ENCODE data around the gene FAM234B. TPM values are rescaled to one million over a fixed set of nuclear protein-coding genes. Genes with fewer than 3 reads are reported as not detected.

Gene FAM234B
- total RNA-seq, 1 donor from 2014 or later: 16.3 TPM

DNA sequence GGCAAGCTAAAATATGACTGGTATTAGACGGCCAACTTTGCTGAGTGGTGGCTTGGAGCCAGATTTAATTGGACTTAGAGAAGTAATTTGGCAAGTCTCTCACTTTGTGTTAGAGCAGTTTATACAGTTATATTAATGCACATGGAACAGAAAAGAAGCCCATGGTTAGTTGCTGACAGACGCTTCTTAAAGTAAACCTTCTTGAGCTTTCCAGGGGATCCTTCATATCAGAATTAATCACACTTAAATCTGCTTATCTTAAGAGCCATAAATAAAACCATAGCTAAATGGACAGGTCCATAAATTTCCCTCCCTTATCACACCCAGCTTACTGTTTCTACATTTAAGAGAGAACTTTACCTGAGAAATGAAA is 49.7 kb downstream of the FAM234B start:
- Mint-ChIP-seq H3K27ac (ENCODE audit: unreplicated experiment) (no peak overlapping the region), H3K4me1 (peaks cover 18% of the 10 kb centered on the region), H3K9me3 (no peaks in the 10 kb centered on the region), H3K27me3 (ENCODE audit: low read depth) (peaks cover 7% of the 10 kb centered on the region), H3K4me3 (no peak overlapping the region), H3K36me3 (ENCODE audit: low read depth) (no peaks in the 10 kb centered on the region)
- no peak for DNase-seq (ENCODE audit: low read depth, low spot score)
- TF ChIP-seq, protein P1, sequence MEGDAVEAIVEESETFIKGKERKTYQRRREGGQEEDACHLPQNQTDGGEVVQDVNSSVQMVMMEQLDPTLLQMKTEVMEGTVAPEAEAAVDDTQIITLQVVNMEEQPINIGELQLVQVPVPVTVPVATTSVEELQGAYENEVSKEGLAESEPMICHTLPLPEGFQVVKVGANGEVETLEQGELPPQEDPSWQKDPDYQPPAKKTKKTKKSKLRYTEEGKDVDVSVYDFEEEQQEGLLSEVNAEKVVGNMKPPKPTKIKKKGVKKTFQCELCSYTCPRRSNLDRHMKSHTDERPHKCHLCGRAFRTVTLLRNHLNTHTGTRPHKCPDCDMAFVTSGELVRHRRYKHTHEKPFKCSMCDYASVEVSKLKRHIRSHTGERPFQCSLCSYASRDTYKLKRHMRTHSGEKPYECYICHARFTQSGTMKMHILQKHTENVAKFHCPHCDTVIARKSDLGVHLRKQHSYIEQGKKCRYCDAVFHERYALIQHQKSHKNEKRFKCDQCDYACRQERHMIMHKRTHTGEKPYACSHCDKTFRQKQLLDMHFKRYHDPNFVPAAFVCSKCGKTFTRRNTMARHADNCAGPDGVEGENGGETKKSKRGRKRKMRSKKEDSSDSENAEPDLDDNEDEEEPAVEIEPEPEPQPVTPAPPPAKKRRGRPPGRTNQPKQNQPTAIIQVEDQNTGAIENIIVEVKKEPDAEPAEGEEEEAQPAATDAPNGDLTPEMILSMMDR (conservative IDR thresholded peaks at IDR 0.05): no peak

DNA sequence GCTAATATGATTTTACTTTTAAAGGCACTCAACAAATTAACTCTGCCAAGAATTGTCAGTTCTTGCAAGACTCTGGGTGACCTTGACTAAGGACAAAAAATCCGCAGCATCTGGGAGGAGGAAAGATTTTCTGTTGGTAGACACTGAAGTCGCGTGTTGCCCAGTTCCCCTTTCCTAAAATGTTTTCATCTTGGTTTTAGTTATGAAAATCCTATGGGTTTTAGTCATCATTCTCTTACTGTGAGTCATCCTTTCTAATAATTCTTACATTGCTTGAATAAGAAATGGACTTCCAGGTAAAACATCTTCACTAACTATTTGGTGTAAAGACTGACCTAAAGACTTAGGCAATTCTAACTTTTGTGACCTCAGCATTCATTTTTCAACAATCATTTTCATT is 50.2 kb downstream of the FAM234B start:
- TF ChIP-seq, protein P1 (conservative IDR thresholded peaks at IDR 0.05): no peak
- DNase-seq (ENCODE audit: low read depth, low spot score): no peak
- H3K9me3 Mint-ChIP-seq: no peaks in the 10 kb centered on the region
- no peak overlapping the region for H3K27ac Mint-ChIP-seq (ENCODE audit: unreplicated experiment)
- H3K36me3 Mint-ChIP-seq (ENCODE audit: low read depth): no peaks in the 10 kb centered on the region
- peaks cover 5% of the 10 kb centered on the region for H3K27me3 Mint-ChIP-seq (ENCODE audit: low read depth)
- H3K4me3 Mint-ChIP-seq: no peak overlapping the region
- H3K4me1 Mint-ChIP-seq: peaks cover 23% of the 10 kb centered on the region

DNA sequence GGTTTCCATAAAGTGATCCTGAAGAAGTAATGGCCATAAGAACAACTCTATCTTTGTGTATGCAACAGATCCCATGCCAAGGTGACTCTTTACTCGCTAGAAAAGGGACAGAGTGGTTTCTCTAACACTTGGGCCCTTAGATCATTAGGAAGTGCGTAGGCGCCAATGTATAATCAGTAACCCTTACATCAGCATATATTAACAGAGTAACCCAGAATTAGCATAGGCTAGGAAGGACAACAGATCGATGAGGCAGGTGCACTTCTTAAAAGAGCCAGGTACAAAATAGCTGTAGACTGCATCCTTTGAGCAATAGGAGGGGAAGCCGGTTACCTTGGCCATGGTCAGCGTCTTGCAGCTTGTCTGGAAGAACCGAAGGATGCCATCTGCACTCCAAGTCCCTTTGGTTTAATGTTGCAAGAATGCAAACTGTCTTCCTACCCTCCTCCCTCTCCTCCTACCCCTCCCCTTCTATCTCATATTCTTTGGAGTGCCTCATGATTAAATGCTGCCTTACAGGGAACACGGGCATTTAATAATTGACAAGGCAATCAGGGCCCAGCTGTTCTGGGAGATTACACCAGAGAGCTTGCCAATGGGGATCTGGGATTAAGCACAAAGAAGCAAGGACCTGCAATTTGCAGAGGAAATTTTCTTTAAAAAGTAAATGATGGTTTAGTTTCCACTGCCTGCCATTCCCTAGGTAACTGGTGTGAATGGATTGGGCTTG is 51.2 kb downstream of the FAM234B start:
- H3K36me3 Mint-ChIP-seq (ENCODE audit: low read depth): no peaks in the 10 kb centered on the region
- no peak overlapping the region for H3K4me3 Mint-ChIP-seq
- peaks cover 4% of the 10 kb centered on the region for H3K27me3 Mint-ChIP-seq (ENCODE audit: low read depth)
- no peak for DNase-seq (ENCODE audit: low read depth, low spot score)
- TF ChIP-seq, protein P1 (conservative IDR thresholded peaks at IDR 0.05): no peak
- no peak overlapping the region for H3K27ac Mint-ChIP-seq (ENCODE audit: unreplicated experiment)
- H3K4me1 Mint-ChIP-seq: peaks cover 32% of the 10 kb centered on the region
- no peaks in the 10 kb centered on the region for H3K9me3 Mint-ChIP-seq

DNA sequence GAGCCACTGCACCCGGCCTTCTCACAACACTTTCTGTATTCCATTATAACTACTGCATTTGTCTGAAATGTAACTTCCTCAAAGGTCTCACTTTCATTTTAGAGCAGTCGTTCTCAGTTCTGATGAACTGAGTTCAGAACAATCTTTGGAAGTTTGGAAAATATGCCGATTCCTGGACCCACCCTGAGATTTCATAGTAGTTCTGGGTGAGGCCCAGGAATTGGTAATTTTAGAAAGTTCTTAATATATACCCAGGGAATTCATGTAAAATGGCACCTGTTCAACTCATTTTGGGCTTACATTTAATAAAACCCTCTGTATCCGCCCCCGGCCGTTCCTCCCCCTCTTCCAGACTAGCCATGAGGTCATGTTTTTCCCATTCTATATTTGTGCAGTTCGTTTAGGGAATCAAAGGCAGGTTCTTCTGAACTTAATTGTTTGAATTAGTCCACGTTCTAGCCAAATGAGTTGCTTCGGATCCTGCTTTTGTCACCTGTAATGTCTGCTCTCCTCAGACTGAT is 53.4 kb downstream of the FAM234B start:
- Mint-ChIP-seq H3K9me3 (no peaks in the 10 kb centered on the region), H3K4me1 (peaks cover 44% of the 10 kb centered on the region), H3K27me3 (ENCODE audit: low read depth) (peaks cover 4% of the 10 kb centered on the region), H3K27ac (ENCODE audit: unreplicated experiment) (no peak overlapping the region), H3K36me3 (ENCODE audit: low read depth) (no peaks in the 10 kb centered on the region), H3K4me3 (no peak overlapping the region)
- TF ChIP-seq, protein P1 (conservative IDR thresholded peaks at IDR 0.05): no peak
- DNase-seq (ENCODE audit: low read depth, low spot score): no peak

DNA sequence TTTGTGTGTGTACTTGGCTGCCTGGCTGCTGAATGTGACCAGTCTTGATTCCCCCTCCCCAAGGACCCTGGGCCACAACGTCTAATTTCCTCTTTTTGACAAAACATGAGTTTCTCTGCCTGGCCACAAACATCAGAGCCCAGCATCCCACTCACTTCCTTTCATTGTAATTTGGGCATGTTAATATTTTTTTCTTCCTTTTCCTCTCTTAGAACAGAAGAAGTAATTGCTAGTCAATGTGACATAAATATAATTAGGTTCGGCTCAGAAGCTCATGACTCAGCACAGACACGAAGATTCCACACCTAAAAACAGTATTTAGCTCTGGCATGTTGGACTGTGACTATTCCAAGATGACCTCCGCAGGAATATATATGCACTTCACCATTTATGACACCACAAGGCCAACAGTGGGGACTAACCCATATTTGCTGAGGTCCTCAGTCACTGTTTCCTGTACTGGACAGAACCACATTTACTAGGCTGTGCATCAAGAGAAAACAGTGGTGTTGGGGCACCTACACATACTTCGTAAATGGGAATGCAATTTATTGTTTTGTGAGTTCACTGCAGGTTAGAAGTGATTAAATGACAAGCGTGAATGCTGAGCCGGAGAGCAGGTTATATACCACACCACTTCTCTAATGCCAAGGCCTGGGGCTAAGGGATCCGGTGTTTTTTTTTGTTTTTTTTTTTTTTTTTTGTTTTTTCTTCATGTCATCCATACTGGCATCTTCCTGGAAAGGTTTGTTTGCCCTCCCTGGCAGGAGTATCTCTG is 55.1 kb downstream of the FAM234B start:
- Mint-ChIP-seq H3K9me3 (no peaks in the 10 kb centered on the region), H3K4me1 (peaks cover 44% of the 10 kb centered on the region), H3K27me3 (ENCODE audit: low read depth) (peaks cover 2% of the 10 kb centered on the region), H3K36me3 (ENCODE audit: low read depth) (no peaks in the 10 kb centered on the region), H3K27ac (ENCODE audit: unreplicated experiment) (no peak overlapping the region), H3K4me3 (peak overlapping the region; percentile 58)
- no peak for DNase-seq (ENCODE audit: low read depth, low spot score)
- TF ChIP-seq, protein P1 (conservative IDR thresholded peaks at IDR 0.05): no peak
